ENCODE results near the gene STK17A. TPM values are rescaled to one million over a fixed set of nuclear protein-coding genes. Genes with fewer than 3 reads are reported as not detected.
"Not testable (repeated sequence)": the region's sequence is repeated elsewhere in the genome, so short reads cannot be mapped to it uniquely, and the experiment has no call there.

STK17A gene
- polyA plus RNA-seq, 1 donor: 18.5 TPM

DNA sequence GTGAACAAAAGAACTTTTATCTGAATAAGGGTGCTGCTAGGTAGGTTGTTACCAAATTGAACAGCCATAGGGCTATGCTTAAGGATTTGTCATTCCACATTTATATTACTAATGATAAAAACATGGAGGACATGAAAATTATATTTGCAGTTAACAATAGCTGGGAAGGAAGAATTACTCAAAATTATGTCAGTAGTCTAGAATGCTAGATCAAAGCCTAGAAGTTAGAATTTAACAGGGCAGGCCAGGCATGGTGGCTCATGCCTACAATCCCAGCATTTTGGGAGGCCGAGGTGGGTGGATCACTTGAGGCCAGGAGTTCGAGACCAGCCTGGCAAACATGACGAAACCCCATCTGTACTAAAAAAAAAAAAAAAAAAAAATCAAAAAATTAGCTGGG is 9.4 kb downstream of the STK17A start:
- Histone ChIP-seq H3K36me3 (ENCODE audit: control insufficient read depth, insufficient read depth, low read length) (peaks cover 5% of the 10 kb centered on the region), H3K4me3 (ENCODE audit: low read length) (no peak overlapping the region), H3K27me3 (ENCODE audit: control insufficient read depth, insufficient read depth, low read length) (no peaks in the 10 kb centered on the region), H3K4me1 (ENCODE audit: control insufficient read depth, insufficient read depth, low read length) (no peaks in the 10 kb centered on the region), H3K9me3 (ENCODE audit: control insufficient read depth, low read depth, low read length) (no peaks in the 10 kb centered on the region), H3K27ac (ENCODE audit: low read length) (no peak overlapping the region)
- no peak for DNase-seq
- no CpG with 5 or more reads among the region's 3 CpGs for WGBS (ENCODE audit: insufficient coverage, low lambda C conversion rate)

DNA sequence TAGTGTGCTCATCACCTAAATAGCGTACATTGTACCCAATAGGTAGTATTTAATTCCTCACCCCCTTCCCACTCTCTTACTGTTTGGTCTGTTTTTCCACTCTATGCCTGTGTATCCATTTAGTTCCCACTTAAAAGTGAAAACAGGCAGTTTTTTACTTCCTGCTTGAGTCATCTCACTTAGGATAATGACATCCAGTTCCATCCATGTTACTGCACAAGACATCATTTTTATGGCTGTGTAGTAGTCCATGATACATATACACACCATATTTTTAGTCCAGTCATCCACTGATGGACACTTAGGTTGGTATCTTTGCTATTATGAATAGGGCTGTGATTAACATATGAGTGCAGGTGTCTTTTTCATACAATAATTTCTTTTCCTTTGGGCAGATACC is 10.1 kb downstream of the STK17A start:
- WGBS (ENCODE audit: insufficient coverage, low lambda C conversion rate): no CpG with 5 or more reads among the region's 1 CpG

DNA sequence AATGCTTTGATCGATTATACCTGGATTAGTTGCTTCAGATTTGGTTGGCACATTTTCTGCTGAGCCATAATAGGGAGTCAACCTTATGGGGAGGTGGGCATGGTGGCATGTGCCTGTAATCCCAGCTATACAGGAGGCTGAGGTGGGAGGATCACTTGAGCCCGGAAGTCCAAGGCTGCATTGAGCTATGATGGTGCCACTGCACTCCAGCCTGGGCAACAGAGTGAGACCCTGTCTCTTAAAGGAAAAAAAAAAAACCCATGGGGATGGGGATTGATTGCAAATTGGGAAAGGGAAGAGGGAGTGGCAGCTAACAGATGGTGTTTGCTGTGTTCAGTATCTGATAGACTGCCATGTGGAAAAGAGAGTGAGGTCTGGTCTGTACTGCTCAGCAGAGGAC is 11.1 kb downstream of the STK17A start:
- DNase-seq: no peak
- Histone ChIP-seq H3K9me3 (ENCODE audit: control insufficient read depth, low read depth, low read length) (no peaks in the 10 kb centered on the region), H3K27me3 (ENCODE audit: control insufficient read depth, insufficient read depth, low read length) (no peaks in the 10 kb centered on the region), H3K4me3 (ENCODE audit: low read length) (no peak overlapping the region), H3K4me1 (ENCODE audit: control insufficient read depth, insufficient read depth, low read length) (no peaks in the 10 kb centered on the region), H3K36me3 (ENCODE audit: control insufficient read depth, insufficient read depth, low read length) (peaks cover 8% of the 10 kb centered on the region), H3K27ac (ENCODE audit: low read length) (no peak overlapping the region)
- no CpG with 5 or more reads among the region's 2 CpGs for WGBS (ENCODE audit: insufficient coverage, low lambda C conversion rate)

More for the DNA sequence above, 10.1 kb downstream of the STK17A start:
- H3K4me1 ChIP-seq (ENCODE audit: control insufficient read depth, insufficient read depth, low read length): no peaks in the 10 kb centered on the region
- H3K27me3 ChIP-seq (ENCODE audit: control insufficient read depth, insufficient read depth, low read length): no peaks in the 10 kb centered on the region
- no peaks in the 10 kb centered on the region for H3K9me3 ChIP-seq (ENCODE audit: control insufficient read depth, low read depth, low read length)
- DNase-seq: no peak
- no peak overlapping the region for H3K27ac ChIP-seq (ENCODE audit: low read length)
- peaks cover 8% of the 10 kb centered on the region for H3K36me3 ChIP-seq (ENCODE audit: control insufficient read depth, insufficient read depth, low read length)
- no peak overlapping the region for H3K4me3 ChIP-seq (ENCODE audit: low read length)

DNA sequence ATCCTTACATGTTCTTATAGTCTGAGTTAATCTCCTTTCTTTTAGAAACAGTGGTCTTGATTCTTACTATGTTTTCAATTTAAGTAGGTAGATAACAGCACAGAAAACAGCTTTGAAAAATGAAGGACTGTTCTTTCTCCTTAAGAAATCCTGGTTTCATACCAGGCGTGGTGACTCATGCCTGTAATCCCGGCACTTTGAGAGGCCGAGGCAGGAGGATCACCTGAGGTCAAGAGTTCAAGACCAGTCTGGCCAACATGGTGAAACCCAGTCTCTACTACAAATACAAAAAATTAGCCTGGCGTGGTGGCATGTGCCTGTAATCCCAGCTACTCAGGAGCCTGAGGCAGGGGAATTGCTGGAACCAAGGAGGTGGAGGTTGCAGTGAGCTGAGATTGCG is 13.5 kb downstream of the STK17A start:
- H3K9me3 ChIP-seq (ENCODE audit: control insufficient read depth, low read depth, low read length); H3K4me3 ChIP-seq (ENCODE audit: low read length); H3K27ac ChIP-seq (ENCODE audit: low read length); DNase-seq; H3K4me1 ChIP-seq (ENCODE audit: control insufficient read depth, insufficient read depth, low read length); H3K27me3 ChIP-seq (ENCODE audit: control insufficient read depth, insufficient read depth, low read length): not testable (repeated sequence)
- no CpG with 5 or more reads among the region's 5 CpGs for WGBS (ENCODE audit: insufficient coverage, low lambda C conversion rate)
- peaks cover 15% of the 10 kb centered on the region for H3K36me3 ChIP-seq (ENCODE audit: control insufficient read depth, insufficient read depth, low read length)

DNA sequence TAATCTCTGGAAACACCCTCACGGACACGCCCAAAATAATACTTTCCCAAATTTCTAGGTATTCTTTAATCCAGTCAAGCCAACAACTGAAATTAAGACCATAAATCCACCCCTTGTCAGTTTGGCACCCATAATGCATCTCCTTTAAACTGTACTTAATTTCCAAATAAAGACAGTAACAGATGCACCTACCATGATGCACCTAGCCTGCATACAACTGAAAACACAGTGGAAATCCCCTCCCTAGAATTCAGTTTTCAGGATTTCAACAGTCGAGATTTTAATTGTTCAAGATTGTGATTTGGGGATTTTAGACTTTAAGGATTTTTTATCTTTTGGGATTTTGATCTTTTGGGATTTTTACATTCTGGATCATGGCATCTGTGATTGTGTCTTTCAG is 17.1 kb downstream of the STK17A start:
- Histone ChIP-seq H3K4me3 (ENCODE audit: low read length) (no peak overlapping the region), H3K4me1 (ENCODE audit: control insufficient read depth, insufficient read depth, low read length) (no peaks in the 10 kb centered on the region), H3K9me3 (ENCODE audit: control insufficient read depth, low read depth, low read length) (peaks cover 5% of the 10 kb centered on the region), H3K27ac (ENCODE audit: low read length) (no peak overlapping the region), H3K36me3 (ENCODE audit: control insufficient read depth, insufficient read depth, low read length) (peaks cover 21% of the 10 kb centered on the region), H3K27me3 (ENCODE audit: control insufficient read depth, insufficient read depth, low read length) (no peaks in the 10 kb centered on the region)
- WGBS (ENCODE audit: insufficient coverage, low lambda C conversion rate): 100% methylated on average over 2 of the region's 3 CpGs
- DNase-seq: no peak

DNA sequence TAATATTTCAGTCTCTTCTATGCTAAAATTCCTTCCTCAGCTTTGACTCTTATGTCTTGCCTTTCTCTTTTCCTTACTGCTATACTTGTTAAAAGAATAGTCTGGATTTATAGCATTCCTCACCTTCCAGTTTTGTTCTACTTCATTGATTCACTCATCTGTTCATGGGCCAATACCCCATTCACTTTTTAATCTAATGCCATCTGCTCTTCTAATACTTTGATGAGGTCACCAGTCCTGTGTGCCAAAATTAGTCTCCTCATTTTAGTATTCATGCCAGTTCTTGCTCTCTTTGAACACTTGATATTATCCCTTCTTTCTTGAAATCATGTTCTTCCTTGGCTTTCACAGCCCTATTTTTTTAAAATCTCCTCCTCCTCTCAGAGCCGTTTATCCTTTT is 19.3 kb downstream of the STK17A start:
- no peak for DNase-seq
- Histone ChIP-seq H3K4me1 (ENCODE audit: control insufficient read depth, insufficient read depth, low read length) (no peaks in the 10 kb centered on the region), H3K36me3 (ENCODE audit: control insufficient read depth, insufficient read depth, low read length) (peaks cover 17% of the 10 kb centered on the region), H3K9me3 (ENCODE audit: control insufficient read depth, low read depth, low read length) (peaks cover 5% of the 10 kb centered on the region), H3K4me3 (ENCODE audit: low read length) (no peak overlapping the region), H3K27ac (ENCODE audit: low read length) (no peak overlapping the region), H3K27me3 (ENCODE audit: control insufficient read depth, insufficient read depth, low read length) (no peaks in the 10 kb centered on the region)
- WGBS (ENCODE audit: insufficient coverage, low lambda C conversion rate): 100% methylated on average over 1 of the region's 1 CpG

DNA sequence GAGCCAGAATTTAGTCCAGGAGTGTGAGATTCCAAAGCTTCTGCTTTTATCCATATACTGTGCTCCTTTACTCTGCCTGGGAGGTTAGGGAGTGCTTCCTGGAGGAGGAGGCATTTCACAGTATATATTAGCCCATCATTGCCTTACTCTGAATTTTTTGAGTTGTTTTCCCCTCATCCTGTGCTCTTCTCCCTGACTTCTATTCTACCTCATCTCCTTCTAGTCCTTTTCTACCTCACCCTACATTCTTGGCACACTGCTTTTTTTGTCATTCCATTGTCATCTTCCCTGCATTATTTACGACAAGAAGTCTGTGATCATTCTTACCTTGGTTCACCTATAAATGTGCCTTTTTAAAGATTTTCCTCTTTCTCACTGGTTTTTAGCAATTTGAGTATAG is 21.3 kb downstream of the STK17A start:
- no peaks in the 10 kb centered on the region for H3K4me1 ChIP-seq (ENCODE audit: control insufficient read depth, insufficient read depth, low read length)
- peaks cover 18% of the 10 kb centered on the region for H3K36me3 ChIP-seq (ENCODE audit: control insufficient read depth, insufficient read depth, low read length)
- H3K9me3 ChIP-seq (ENCODE audit: control insufficient read depth, low read depth, low read length): peaks cover 5% of the 10 kb centered on the region
- no peaks in the 10 kb centered on the region for H3K27me3 ChIP-seq (ENCODE audit: control insufficient read depth, insufficient read depth, low read length)
- no peak for DNase-seq
- no peak overlapping the region for H3K4me3 ChIP-seq (ENCODE audit: low read length)
- H3K27ac ChIP-seq (ENCODE audit: low read length): no peak overlapping the region
- 100% methylated on average over 1 of the region's 1 CpG for WGBS (ENCODE audit: insufficient coverage, low lambda C conversion rate)

DNA sequence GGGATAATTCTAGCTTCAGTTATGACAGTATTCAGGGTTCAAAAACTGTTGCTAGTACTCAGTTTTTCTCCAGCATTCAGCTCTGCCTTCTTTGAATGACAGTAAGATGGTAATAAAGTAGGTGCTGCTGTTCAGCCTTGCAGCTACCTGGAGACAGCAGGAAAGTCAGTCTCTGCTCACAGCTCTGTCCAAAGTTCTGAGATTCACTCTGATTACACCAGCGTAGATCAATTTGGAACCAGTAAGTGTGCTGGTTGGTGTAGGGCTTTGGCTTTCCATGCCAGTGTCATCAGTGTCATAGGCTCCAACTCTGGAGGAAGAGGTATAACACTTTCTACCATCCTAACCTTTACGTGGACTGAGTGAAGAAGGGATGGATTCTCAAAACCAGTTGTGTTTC is 26.2 kb downstream of the STK17A start:
- Histone ChIP-seq H3K4me3 (ENCODE audit: low read length) (no peak overlapping the region), H3K27ac (ENCODE audit: low read length) (no peak overlapping the region), H3K27me3 (ENCODE audit: control insufficient read depth, insufficient read depth, low read length) (no peaks in the 10 kb centered on the region), H3K36me3 (ENCODE audit: control insufficient read depth, insufficient read depth, low read length) (peaks cover 15% of the 10 kb centered on the region), H3K9me3 (ENCODE audit: control insufficient read depth, low read depth, low read length) (peaks cover 5% of the 10 kb centered on the region), H3K4me1 (ENCODE audit: control insufficient read depth, insufficient read depth, low read length) (no peaks in the 10 kb centered on the region)
- no peak for DNase-seq
- WGBS (ENCODE audit: insufficient coverage, low lambda C conversion rate): no CpG with 5 or more reads among the region's 2 CpGs

DNA sequence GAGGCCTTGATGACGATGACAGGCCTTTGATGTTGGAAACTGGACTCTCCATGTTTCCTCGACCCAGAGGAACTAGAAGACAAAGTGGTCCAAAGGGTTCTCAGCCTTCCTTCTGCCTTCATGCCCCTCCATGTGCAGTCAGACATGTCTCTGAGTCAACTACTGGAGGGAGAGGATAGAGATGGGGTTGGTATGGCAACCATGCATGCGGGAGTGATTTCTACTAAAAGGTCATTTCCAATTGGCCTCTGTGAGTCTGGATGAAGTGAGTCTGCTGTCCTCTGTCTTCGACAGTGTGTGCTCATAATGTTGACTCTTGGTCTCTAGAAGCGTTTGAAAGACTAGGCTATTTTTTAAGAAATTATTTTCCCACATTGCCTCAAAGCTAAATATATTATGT is 29.2 kb downstream of the STK17A start:
- no CpG with 5 or more reads among the region's 5 CpGs for WGBS (ENCODE audit: insufficient coverage, low lambda C conversion rate)

DNA sequence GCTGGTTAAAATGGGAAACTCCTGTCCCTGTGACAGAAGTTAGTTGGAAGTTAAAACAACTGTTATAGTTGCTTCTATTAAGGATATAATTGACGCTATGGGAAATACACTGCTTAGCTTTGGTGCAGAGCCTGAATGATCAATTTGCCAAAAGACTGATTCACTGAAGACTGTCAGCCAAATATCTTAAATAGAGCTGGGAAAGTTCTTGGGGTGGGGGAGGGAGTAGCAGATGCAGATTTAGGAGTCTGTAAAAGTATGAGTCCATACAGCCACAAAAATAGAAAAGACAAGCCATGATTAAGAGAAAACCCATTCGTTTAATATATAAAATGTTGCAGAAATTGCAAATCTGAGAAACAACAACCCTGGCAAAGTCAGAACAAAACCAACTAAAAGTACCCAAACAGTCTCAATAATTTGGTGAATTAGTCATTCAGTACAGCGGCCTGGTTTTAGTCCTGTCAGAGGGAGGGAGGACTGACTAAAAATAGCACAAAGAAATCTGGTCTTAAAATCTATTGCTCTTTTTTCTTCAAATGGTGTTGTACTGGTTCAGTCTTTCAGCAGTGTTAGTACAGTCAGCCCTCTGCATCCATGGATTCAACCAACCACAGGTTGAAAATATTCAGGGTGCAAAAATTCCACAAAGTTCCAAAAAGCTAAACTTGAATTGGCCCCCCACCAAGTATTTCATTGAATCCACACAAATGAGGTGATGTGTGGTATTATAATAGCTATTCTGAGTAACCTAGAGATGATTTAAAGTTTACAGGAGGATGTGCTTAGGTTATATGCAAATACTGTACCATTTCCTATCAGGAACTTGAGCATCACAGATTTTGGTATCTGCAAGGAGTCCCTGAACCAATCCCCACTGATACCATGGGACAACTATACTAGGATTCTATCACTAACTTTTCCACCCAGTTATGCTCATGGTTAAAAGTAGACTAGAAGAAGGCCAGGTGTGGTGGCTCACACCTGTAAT is 30.0 kb downstream of the STK17A start:
- DNase-seq: no peak
- H3K4me3 ChIP-seq (ENCODE audit: low read length): no peak overlapping the region
- no peaks in the 10 kb centered on the region for H3K4me1 ChIP-seq (ENCODE audit: control insufficient read depth, insufficient read depth, low read length)
- peaks cover 27% of the 10 kb centered on the region for H3K36me3 ChIP-seq (ENCODE audit: control insufficient read depth, insufficient read depth, low read length)
- H3K27me3 ChIP-seq (ENCODE audit: control insufficient read depth, insufficient read depth, low read length): no peaks in the 10 kb centered on the region
- H3K9me3 ChIP-seq (ENCODE audit: control insufficient read depth, low read depth, low read length): no peaks in the 10 kb centered on the region
- no peak overlapping the region for H3K27ac ChIP-seq (ENCODE audit: low read length)
- WGBS (ENCODE audit: insufficient coverage, low lambda C conversion rate): 100% methylated on average over 1 of the region's 3 CpGs

More for the DNA sequence above, 29.2 kb downstream of the STK17A start:
- Histone ChIP-seq H3K27me3 (ENCODE audit: control insufficient read depth, insufficient read depth, low read length) (no peaks in the 10 kb centered on the region), H3K9me3 (ENCODE audit: control insufficient read depth, low read depth, low read length) (no peaks in the 10 kb centered on the region), H3K36me3 (ENCODE audit: control insufficient read depth, insufficient read depth, low read length) (peaks cover 19% of the 10 kb centered on the region), H3K4me1 (ENCODE audit: control insufficient read depth, insufficient read depth, low read length) (no peaks in the 10 kb centered on the region), H3K27ac (ENCODE audit: low read length) (no peak overlapping the region), H3K4me3 (ENCODE audit: low read length) (no peak overlapping the region)
- no peak for DNase-seq

Measured in large intestine (tissue), 3 donors.